Endodermal cell (in vitro differentiated cells): ENCODE measurements around the gene POFUT1. TPM values are rescaled to one million over a fixed set of nuclear protein-coding genes. Genes with fewer than 3 reads are reported as not detected.
A peak's percentile ranks its signal among the peaks of the same experiment; 100 is the strongest.

Experiments used
- DNase-seq: peaks from one replicate; pipeline ENCODE4 v3.0.0-alpha.2; 2017
- H3K27ac ChIP-seq: 2 replicates; pipeline ENCODE4 v1.5.1; 2013; ENCODE audit warnings: mild to moderate bottlenecking, low read depth, low read length, moderate library complexity
- H3K27me3 ChIP-seq: 2 replicates; pipeline ENCODE4 v1.6.1; 2013; ENCODE audit warnings: mild to moderate bottlenecking, low read length, moderate library complexity; ENCODE audit not compliant: insufficient read depth, control insufficient read depth, poor library complexity, severe bottlenecking
- H3K36me3 ChIP-seq: 2 replicates; pipeline ENCODE4 v1.7.0; 2013; ENCODE audit warnings: mild to moderate bottlenecking, low read length, moderate library complexity; ENCODE audit not compliant: control insufficient read depth, insufficient read depth
- H3K4me1 ChIP-seq: one replicate; pipeline ENCODE4 v1.7.0; 2013; ENCODE audit warnings: low read length; ENCODE audit not compliant: control insufficient read depth, insufficient read depth
- H3K4me3 ChIP-seq: 2 replicates; pipeline ENCODE4 v1.5.1; 2013; ENCODE audit warnings: mild to moderate bottlenecking, low read length, moderate library complexity
- H3K9ac ChIP-seq: 2 replicates; pipeline ENCODE4 v1.6.1; 2013; ENCODE audit warnings: mild to moderate bottlenecking, low read length, moderate library complexity; ENCODE audit not compliant: poor library complexity, severe bottlenecking; ENCODE audit errors: extremely low read depth
- H3K9me3 ChIP-seq: 2 replicates; pipeline ENCODE4 v1.6.1; 2013; ENCODE audit warnings: mild to moderate bottlenecking, low read length, moderate library complexity; ENCODE audit not compliant: control insufficient read depth
- H3K27ac Mint-ChIP-seq: 2 replicates; pipeline ENCODE4 v1.8.0; 2020; ENCODE audit warnings: mixed read lengths
- H3K27me3 Mint-ChIP-seq: 2 replicates; pipeline ENCODE4 v1.8.0; 2021; ENCODE audit warnings: mild to moderate bottlenecking, mixed read lengths; ENCODE audit not compliant: insufficient read depth
- H3K36me3 Mint-ChIP-seq: 2 replicates; pipeline ENCODE4 v1.8.0; 2020; ENCODE audit warnings: low read depth, mixed read lengths
- H3K4me1 Mint-ChIP-seq: 2 replicates; pipeline ENCODE4 v1.8.0; 2020; ENCODE audit warnings: mixed read lengths
- H3K4me3 Mint-ChIP-seq: 2 replicates; pipeline ENCODE4 v1.8.0; 2020; ENCODE audit warnings: mild to moderate bottlenecking, moderate library complexity, mixed read lengths
- H3K9me3 Mint-ChIP-seq: 2 replicates; pipeline ENCODE4 v1.8.0; 2020; ENCODE audit warnings: mild to moderate bottlenecking, mixed read lengths
- CTCF ChIP-seq: fragments of 200-600 bp; sonication (generic); conservative IDR thresholded peaks from 2 replicates; pipeline ENCODE4 v1.5.0; 2021; ENCODE audit warnings: antibody characterized with exemption, mild to moderate bottlenecking
- WGBS, 2 experiments: methylation state at CpG; one replicate each; pipeline versions ENCODE4 v1.1.5 to v1.1.7; 2013; ENCODE audit warnings: missing lambda C conversion rate in 2 of 2, mixed read lengths in 1 of 2; ENCODE audit not compliant: insufficient coverage in 1 of 2, insufficient read length in 1 of 2; 5-methylcytosine and 5-hydroxymethylcytosine counted together
- total RNA-seq, 2 donors: library from RNA; stranded (reverse); fragmentation: NEBNext Ultra II Directional in 1 of 2; extraction: Animal tissue kit (Norgen Biotek cat#: 25700) in 1 of 2; gene quantifications; 2 replicates in 1 of 2; 3 replicates in 1 of 2; pipeline ENCODE4 v1.2.1, GENCODE V29; 2021

Gene POFUT1
- total RNA-seq, 2 donors from 2014 or later: 43.9 to 44.8 TPM

- Mint-ChIP-seq H3K36me3 (peaks cover 50% of the 10 kb centered on the region), H3K27me3 (no peaks in the 10 kb centered on the region), H3K9me3 (no peaks in the 10 kb centered on the region), H3K27ac (no peak overlapping the region), H3K4me3 (no peak overlapping the region), H3K4me1 (peaks cover 43% of the 10 kb centered on the region)
- Histone ChIP-seq H3K9ac (no peak overlapping the region), H3K9me3 (no peaks in the 10 kb centered on the region), H3K27ac (no peak overlapping the region), H3K4me3 (no peak overlapping the region), H3K36me3 (peaks cover 56% of the 10 kb centered on the region), H3K4me1 (peaks cover 7% of the 10 kb centered on the region), H3K27me3 (no peaks in the 10 kb centered on the region)
- no peak for TF ChIP-seq CTCF
- 96 to 100% methylated on average over 3 to 8 of the region's 8 CpGs for WGBS, 2 experiments
- DNase-seq: no peak
Measured at GRCh38 chr20:32201977-32202363, 5.7 kb upstream of the POFUT1 start.

GRCh38 chr20:32203356-32204204 lies 4.1 kb upstream of the POFUT1 start:
- no peaks in the 10 kb centered on the region for H3K27me3 ChIP-seq
- peaks cover 7% of the 10 kb centered on the region for H3K4me1 ChIP-seq
- no peak overlapping the region for H3K27ac ChIP-seq
- Mint-ChIP-seq H3K4me3 (no peak overlapping the region), H3K27me3 (no peaks in the 10 kb centered on the region), H3K9me3 (no peaks in the 10 kb centered on the region), H3K36me3 (peaks cover 36% of the 10 kb centered on the region), H3K27ac (peak overlapping the region; percentile 19), H3K4me1 (peaks cover 46% of the 10 kb centered on the region)
- no peaks in the 10 kb centered on the region for H3K9me3 ChIP-seq
- peak overlapping the region; percentile 93 for H3K4me3 ChIP-seq
- TF ChIP-seq CTCF: no peak
- WGBS, 2 experiments: 88 to 90% methylated on average over 8 to 10 of the region's 11 CpGs
- no peak overlapping the region for H3K9ac ChIP-seq
- no peak for DNase-seq
- H3K36me3 ChIP-seq: peaks cover 41% of the 10 kb centered on the region

GRCh38 chr20:32204205-32205109 lies 3.2 kb upstream of the POFUT1 start:
- Mint-ChIP-seq H3K36me3 (peaks cover 27% of the 10 kb centered on the region), H3K27ac (peak overlapping the region; percentile 42), H3K9me3 (no peaks in the 10 kb centered on the region), H3K4me3 (no peak overlapping the region), H3K27me3 (no peaks in the 10 kb centered on the region), H3K4me1 (peaks cover 46% of the 10 kb centered on the region)
- TF ChIP-seq CTCF: no peak
- peaks cover 32% of the 10 kb centered on the region for H3K36me3 ChIP-seq
- H3K4me3 ChIP-seq: peak overlapping the region; percentile 93
- 78 to 100% methylated on average over 1 to 2 of the region's 4 CpGs for WGBS, 2 experiments
- H3K27ac ChIP-seq: no peak overlapping the region
- no peaks in the 10 kb centered on the region for H3K9me3 ChIP-seq
- peak overlapping the region; percentile 8 for H3K9ac ChIP-seq
- H3K27me3 ChIP-seq: no peaks in the 10 kb centered on the region
- no peak for DNase-seq
- H3K4me1 ChIP-seq: peaks cover 7% of the 10 kb centered on the region
